Hematopoietic multipotent progenitor cell treated with erythropoietin and hydrocortisone succinate and interleukin-3 and kit ligand, for 15 days (in vitro differentiated cells): ENCODE data around the gene VANGL2.

Experiments used
- DNase-seq: peaks from one replicate; pipeline ENCODE4 v3.0.0-alpha.2; 2015; ENCODE audit warnings: low spot score

The VANGL2 gene

GRCh38 chr1:160460683-160461287 lies 60.4 kb downstream of the VANGL2 start:
- DNase-seq, result no peak

- DNase-seq, result no peak
Observed at GRCh38 chr1:160465123-160465522, 64.8 kb downstream of the VANGL2 start.

GRCh38 chr1:160466961-160467360 lies 66.6 kb downstream of the VANGL2 start:
- no peak for DNase-seq

- no peak for DNase-seq
Observed at GRCh38 chr1:160467576-160467975, 67.2 kb downstream of the VANGL2 start.

- no peak for DNase-seq
Observed at GRCh38 chr1:160471253-160471652, 70.9 kb downstream of the VANGL2 start.

GRCh38 chr1:160472112-160472511 lies 71.7 kb downstream of the VANGL2 start:
- DNase-seq, result no peak

DNA sequence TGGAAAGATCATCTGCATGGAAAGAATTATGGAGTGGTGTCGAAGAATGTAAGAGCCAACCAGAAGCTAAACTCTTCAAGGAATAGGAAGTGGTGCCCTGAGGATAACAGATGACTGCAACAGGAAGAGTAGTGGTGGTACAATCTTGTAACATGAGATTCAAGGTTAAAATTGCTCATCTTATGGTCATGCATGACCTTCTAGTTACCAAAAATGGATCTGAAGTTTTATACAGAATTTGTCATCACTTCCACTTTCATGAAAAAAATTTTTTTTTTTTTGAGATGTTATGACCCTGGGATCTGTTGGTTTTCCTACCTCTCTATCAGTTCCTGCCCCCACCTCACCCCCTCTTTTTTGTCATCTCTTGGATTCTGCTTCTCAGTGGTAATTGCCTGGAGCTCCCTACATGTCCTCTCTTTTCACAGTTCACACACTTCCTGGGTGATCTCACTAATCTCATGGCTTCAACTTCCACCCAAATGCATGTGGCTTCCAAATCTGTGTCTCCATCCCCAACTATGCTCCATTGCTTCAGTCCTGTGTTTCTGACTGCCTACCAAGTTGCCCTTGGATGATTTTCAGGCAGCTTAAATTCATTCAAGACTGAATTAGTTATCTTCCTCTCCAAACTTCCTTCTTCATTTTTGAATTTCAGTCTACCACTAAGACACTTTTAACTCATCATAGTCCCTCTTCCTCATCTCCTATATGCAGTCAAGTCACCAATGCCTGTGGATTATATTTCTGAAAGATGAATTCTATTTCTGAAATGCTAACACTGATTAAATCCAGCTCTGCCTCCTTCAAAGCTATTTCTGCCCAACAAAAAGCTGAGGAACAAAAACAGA lies 74.3 kb downstream of the VANGL2 start:
- no peak for DNase-seq
